ENCODE measurements around the gene ICAM1. TPM values are rescaled to one million over a fixed set of nuclear protein-coding genes. Genes with fewer than 3 reads are reported as not detected.

ICAM1 gene
- total RNA-seq, 4 donors from 2014 or later = 5.0 to 10.5 (median 7.7) TPM

DNA sequence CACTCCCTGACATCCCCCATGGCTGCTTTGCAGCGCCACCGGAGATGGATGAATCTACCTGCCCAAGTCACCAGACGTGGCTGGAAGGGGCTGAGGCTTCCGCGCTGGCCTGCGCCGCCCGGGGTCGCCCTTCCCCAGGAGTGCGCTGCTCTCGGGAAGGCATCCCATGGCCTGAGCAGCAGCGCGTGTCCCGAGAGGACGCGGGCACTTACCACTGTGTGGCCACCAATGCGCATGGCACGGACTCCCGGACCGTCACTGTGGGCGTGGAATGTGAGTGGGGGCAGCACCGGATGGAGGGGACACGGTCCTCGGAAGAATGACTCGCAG lies 23.4 kb downstream of the ICAM1 start:
- H3K4me3 ChIP-seq = no peak overlapping the region
- no peak overlapping the region for H3K27ac ChIP-seq
- DNase-seq (no peak), ATAC-seq (no peak)
- no peaks in the 10 kb centered on the region for H3K36me3 ChIP-seq
- in situ Hi-C loops (cut with MboI; ENCODE audit: low sequenced_read_pairs in 4 of 4) = no loop called here
- peaks cover 78 to 87% (median 85%) of the 10 kb centered on the region in 3 donors for H3K27me3 ChIP-seq
- no peaks in the 10 kb centered on the region for H3K9me3 ChIP-seq
- intact Hi-C loops (cut with DNase I; ENCODE audit: low total_unique reads) = no loop called here
- H3K4me1 ChIP-seq = peaks cover 19 to 39% of the 10 kb centered on the region in 2 donors
- TF ChIP-seq POLR2A (IDR thresholded peaks at IDR 0.05) = no peak
- TF ChIP-seq, protein P1, sequence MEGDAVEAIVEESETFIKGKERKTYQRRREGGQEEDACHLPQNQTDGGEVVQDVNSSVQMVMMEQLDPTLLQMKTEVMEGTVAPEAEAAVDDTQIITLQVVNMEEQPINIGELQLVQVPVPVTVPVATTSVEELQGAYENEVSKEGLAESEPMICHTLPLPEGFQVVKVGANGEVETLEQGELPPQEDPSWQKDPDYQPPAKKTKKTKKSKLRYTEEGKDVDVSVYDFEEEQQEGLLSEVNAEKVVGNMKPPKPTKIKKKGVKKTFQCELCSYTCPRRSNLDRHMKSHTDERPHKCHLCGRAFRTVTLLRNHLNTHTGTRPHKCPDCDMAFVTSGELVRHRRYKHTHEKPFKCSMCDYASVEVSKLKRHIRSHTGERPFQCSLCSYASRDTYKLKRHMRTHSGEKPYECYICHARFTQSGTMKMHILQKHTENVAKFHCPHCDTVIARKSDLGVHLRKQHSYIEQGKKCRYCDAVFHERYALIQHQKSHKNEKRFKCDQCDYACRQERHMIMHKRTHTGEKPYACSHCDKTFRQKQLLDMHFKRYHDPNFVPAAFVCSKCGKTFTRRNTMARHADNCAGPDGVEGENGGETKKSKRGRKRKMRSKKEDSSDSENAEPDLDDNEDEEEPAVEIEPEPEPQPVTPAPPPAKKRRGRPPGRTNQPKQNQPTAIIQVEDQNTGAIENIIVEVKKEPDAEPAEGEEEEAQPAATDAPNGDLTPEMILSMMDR (IDR thresholded peaks at IDR 0.05 in 4 of 5, conservative IDR thresholded peaks at IDR 0.05 in 1 of 5) = no peak

DNA sequence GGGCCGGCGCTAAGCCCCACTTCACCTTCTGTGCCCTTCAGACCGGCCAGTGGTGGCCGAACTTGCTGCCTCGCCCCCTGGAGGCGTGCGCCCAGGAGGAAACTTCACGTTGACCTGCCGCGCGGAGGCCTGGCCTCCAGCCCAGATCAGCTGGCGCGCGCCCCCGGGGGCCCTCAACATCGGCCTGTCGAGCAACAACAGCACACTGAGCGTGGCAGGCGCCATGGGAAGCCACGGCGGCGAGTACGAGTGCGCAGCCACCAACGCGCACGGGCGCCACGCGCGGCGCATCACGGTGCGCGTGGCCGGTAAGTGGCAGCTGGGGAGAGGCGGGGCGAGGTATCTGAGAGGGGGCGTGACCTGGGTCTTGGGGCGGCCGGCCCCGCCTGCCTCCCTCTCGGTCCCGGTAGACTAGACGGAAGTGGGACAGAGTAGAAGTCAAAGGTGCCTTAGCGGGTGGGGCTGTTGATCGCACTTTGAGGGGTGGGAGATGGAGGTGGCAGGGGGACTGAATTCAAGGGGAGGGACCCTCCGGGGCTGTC lies 24.5 kb downstream of the ICAM1 start:
- Histone ChIP-seq H3K4me3 (peak overlapping the region in 3 of 4 donors; percentile 2 to 27 (median 22)), H3K27ac (no peak overlapping the region), H3K36me3 (no peaks in the 10 kb centered on the region), H3K27me3 (peaks cover 69 to 79% (median 75%) of the 10 kb centered on the region in 3 donors), H3K4me1 (peaks cover 15 to 28% of the 10 kb centered on the region in 2 donors), H3K9me3 (no peaks in the 10 kb centered on the region)
- intact Hi-C loops (cut with DNase I; ENCODE audit: low total_unique reads) = no loop called here
- in situ Hi-C loops (cut with MboI; ENCODE audit: low sequenced_read_pairs in 4 of 4) = no loop called here
- ATAC-seq (no peak), DNase-seq (no peak)
- TF ChIP-seq, protein P1 (IDR thresholded peaks at IDR 0.05 in 4 of 5, conservative IDR thresholded peaks at IDR 0.05 in 1 of 5) = no peak
- no peak for TF ChIP-seq POLR2A (IDR thresholded peaks at IDR 0.05)

DNA sequence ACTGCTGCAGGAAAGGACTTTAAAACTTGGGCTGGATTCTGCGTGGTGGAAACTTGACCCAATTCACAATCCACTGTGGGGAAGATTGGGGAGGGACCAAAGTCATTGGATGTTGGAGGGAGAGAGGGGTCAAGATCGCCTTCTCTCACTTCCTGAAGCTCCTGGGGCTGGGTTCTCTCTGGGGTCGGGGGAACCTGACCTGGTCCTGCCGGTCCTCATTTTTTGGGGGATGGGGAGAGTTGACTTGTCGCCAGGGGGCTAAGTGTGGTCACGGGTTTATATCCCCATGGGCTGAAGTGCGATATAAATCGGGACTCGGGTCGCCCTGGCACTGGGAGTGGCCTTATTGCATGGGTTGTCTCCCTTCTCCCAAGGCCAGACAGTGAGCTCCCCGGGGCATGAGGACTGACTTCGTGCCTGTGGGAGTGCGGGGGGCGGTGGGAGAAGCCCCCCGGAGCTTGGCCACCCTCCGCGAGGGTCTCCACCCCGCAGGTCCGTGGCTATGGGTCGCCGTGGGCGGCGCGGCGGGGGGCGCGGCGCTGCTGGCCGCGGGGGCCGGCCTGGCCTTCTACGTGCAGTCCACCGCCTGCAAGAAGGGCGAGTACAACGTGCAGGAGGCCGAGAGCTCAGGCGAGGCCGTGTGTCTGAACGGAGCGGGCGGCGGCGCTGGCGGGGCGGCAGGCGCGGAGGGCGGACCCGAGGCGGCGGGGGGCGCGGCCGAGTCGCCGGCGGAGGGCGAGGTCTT lies 25.1 kb downstream of the ICAM1 start:
- Histone ChIP-seq H3K36me3 (no peaks in the 10 kb centered on the region), H3K9me3 (no peaks in the 10 kb centered on the region), H3K4me3 (peak overlapping the region in 1 of 4 donors; percentile 22), H3K27ac (no peak overlapping the region), H3K4me1 (peaks cover 9 to 22% of the 10 kb centered on the region in 2 donors), H3K27me3 (peaks cover 63 to 73% (median 69%) of the 10 kb centered on the region in 3 donors)
- no peak for ATAC-seq
- no peak for TF ChIP-seq POLR2A (IDR thresholded peaks at IDR 0.05)
- TF ChIP-seq, protein P1 (IDR thresholded peaks at IDR 0.05 in 4 of 5, conservative IDR thresholded peaks at IDR 0.05 in 1 of 5) = no peak
- in situ Hi-C loops (cut with MboI; ENCODE audit: low sequenced_read_pairs in 4 of 4) = no loop called here
- intact Hi-C loops (cut with DNase I; ENCODE audit: low total_unique reads) = no loop called here
- no peak for DNase-seq

DNA sequence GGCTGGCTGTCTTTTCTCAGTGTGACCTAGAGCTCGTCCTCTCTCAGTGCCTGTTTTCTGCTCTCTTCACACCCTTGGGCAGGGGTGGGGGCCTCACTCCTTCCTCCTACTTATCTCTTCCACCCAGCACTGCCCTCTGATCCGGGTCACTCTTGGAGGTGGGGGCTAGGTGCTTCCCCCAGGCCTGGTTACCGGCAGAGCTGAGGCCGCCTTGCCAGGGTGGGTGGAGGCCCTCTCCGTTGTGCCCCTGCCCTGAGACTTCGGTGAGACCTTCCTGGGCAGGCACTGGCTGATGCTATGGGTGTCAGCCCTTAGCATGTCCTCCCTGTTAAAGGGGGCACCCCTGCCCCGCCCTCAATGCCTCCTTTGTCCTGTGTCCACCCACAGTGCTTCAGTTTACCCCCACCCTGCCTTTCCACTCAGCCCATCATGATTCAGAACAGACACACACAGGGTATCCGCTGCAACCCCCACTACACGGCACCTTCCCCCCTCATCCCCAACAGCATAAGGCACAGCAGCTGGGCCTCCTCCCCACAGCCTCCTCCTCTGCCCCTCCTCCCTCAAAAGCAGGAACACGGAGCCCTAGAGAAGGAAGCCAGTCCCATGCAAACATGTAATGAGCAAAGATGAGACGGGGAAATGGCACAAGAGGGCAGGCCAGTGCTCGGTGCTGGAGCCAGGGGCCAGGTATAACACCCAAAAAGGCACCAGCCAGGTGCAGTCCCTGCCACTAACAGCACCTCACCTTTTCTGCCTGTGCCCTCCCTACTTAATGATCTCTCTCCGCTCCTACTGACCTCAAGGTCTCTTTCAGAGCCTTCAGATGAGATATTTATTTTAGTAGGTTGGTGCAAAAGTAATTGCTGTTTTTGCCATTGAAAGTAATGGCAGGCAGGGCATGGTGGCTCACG lies 28.9 kb downstream of the ICAM1 start:
- DNase-seq (no peak), ATAC-seq (no peak)
- Histone ChIP-seq H3K27ac (no peak overlapping the region), H3K9me3 (no peaks in the 10 kb centered on the region), H3K36me3 (no peaks in the 10 kb centered on the region), H3K4me1 (peaks cover 0 to 6% of the 10 kb centered on the region in 2 donors), H3K4me3 (no peak overlapping the region), H3K27me3 (peaks cover 25 to 35% (median 34%) of the 10 kb centered on the region in 3 donors)
- in situ Hi-C loops (cut with MboI; ENCODE audit: low sequenced_read_pairs in 4 of 4) = no loop called here
- TF ChIP-seq, protein P1 (IDR thresholded peaks at IDR 0.05 in 4 of 5, conservative IDR thresholded peaks at IDR 0.05 in 1 of 5) = no peak
- no peak for TF ChIP-seq POLR2A (IDR thresholded peaks at IDR 0.05)
- intact Hi-C loops (cut with DNase I; ENCODE audit: low total_unique reads) = no loop called here
